HepG2 (cell line): ENCODE results near the gene MAPK12. TPM values are rescaled to one million over a fixed set of nuclear protein-coding genes. Genes with fewer than 3 reads are reported as not detected.

Experiments
- ATAC-seq: fragments of 200-7000 bp; cut with Tn5 transposase; 3 replicates; pipeline ENCODE4 v1.9.1; 2020; ENCODE audit warnings: mild to moderate bottlenecking, moderate library complexity
- BruUV-seq: library from RNA; stranded (reverse); fragments of 400-500 nt; replicated peaks from 2 replicates; lab custom pipeline; 2021; lab: Mats Ljungman, UMichigan
- CTCF ChIA-PET: fragments of 300-600 bp; formaldehyde crosslinking; extraction: SDS; loops from one replicate; lab custom pipeline; 2021; ENCODE audit warnings: low total read pairs, inconsistent platforms, low intra/inter-chr PET ratio; lab: Yijun Ruan, JAX
- POLR2A ChIA-PET: fragments of 350-600 bp; sonication (Branson Sonifier 250); formaldehyde crosslinking; loops from one replicate; lab custom pipeline; 2020; ENCODE audit warnings: antibody characterized with exemption, inconsistent platforms; lab: Yijun Ruan, JAX
- DNase-seq: peaks from one replicate; pipeline ENCODE4 v3.0.0-alpha.2; 2015; ENCODE audit warnings: low spot score
- FAIRE-seq: peaks from 3 replicates; lab custom pipeline; 2011; peaks lifted over from hg19 to GRCh38; lab: Jason Lieb, UNC
- H2AFZ ChIP-seq: one replicate; pipeline ENCODE4 v1.6.1; 2011; ENCODE audit warnings: low read length, inconsistent platforms
- H3K27ac ChIP-seq: fragments of 300-600 bp; 3 replicates; pipeline ENCODE4 v1.8.0; 2011; ENCODE audit warnings: mixed run types, mild to moderate bottlenecking, mixed read lengths, low read length, inconsistent platforms; ENCODE audit not compliant: insufficient read depth; ENCODE audit errors: extremely low read length
- H3K27me3 ChIP-seq, 2 experiments: fragments of 200-600 bp in 1 of 2; 2 replicates in 1 of 2; 3 replicates in 1 of 2; pipeline versions ENCODE4 v1.6.0 to v1.8.0; 2011; ENCODE audit warnings: low read length in 2 of 2, mild to moderate bottlenecking in 2 of 2, moderate library complexity in 2 of 2, inconsistent platforms in 1 of 2; ENCODE audit not compliant: insufficient read depth in 2 of 2, control insufficient read depth in 1 of 2
- H3K36me3 ChIP-seq, 2 experiments: fragments of 200-600 bp in 1 of 2; replicated peaks in 1 of 2; 2 replicates in 1 of 2; 3 replicates in 1 of 2; pipeline versions ENCODE4 v1.5.1 to v1.8.0; 2011; ENCODE audit warnings: low read length in 2 of 2, inconsistent platforms in 1 of 2; ENCODE audit not compliant: insufficient read depth in 2 of 2, control insufficient read depth in 1 of 2
- H3K4me1 ChIP-seq: 2 replicates; pipeline ENCODE4 v1.5.1; 2012; ENCODE audit warnings: low read length, inconsistent platforms; ENCODE audit not compliant: insufficient read depth
- H3K4me2 ChIP-seq: 2 replicates; pipeline ENCODE4 v1.6.0; 2011; ENCODE audit warnings: low read depth, low read length, inconsistent platforms
- H3K4me3 ChIP-seq, 3 experiments: fragments of 200-600 bp in 1 of 3; sonication (generic), shearing (Covaris generic) in 1 of 3; replicated peaks in 1 of 3; 2 replicates each; pipeline ENCODE4 v1.5.1; 2011 to 2016; ENCODE audit warnings: low read length in 3 of 3, inconsistent platforms in 2 of 3, low read depth in 2 of 3, mild to moderate bottlenecking in 2 of 3, control low read depth in 1 of 3, mixed read lengths in 1 of 3; ENCODE audit not compliant: insufficient read depth in 1 of 3
- H3K79me2 ChIP-seq: one replicate; pipeline ENCODE4 v1.6.1; 2011; ENCODE audit warnings: low read length, inconsistent platforms; ENCODE audit not compliant: insufficient read depth
- H3K9ac ChIP-seq: 2 replicates; pipeline ENCODE4 v1.6.0; 2011; ENCODE audit warnings: mild to moderate bottlenecking, low read depth, low read length, inconsistent platforms; ENCODE audit not compliant: insufficient read depth
- H3K9me3 ChIP-seq: 2 replicates; pipeline ENCODE4 v1.5.1; 2012; ENCODE audit warnings: mild to moderate bottlenecking, low read length
- H4K20me1 ChIP-seq: 2 replicates; pipeline ENCODE4 v1.6.0; 2011; ENCODE audit warnings: inconsistent platforms, mild to moderate bottlenecking, low read length, moderate library complexity; ENCODE audit not compliant: insufficient read depth
- AGO2 ChIP-seq: fragments of 200-400 bp; formaldehyde crosslinking; optimal IDR thresholded peaks from 2 replicates; pipeline ENCODE3; 2017; ENCODE audit warnings: mild to moderate bottlenecking, low read depth, low read length, moderate library complexity
- AKAP8 ChIP-seq: sonication (generic); formaldehyde crosslinking; IDR thresholded peaks from 2 replicates; pipeline ENCODE4 v1.5.1; 2020; ENCODE audit warnings: mild to moderate bottlenecking, missing genetic modification reagents
- MLXIP ChIP-seq: sonication (generic); formaldehyde crosslinking; IDR thresholded peaks from 2 replicates; pipeline ENCODE4 v1.9.0; 2021; ENCODE audit warnings: missing genetic modification reagents, borderline replicate concordance
- ZBTB38 ChIP-seq: sonication (generic); formaldehyde crosslinking; IDR thresholded peaks from 2 replicates; pipeline ENCODE4 v1.5.1; 2020; ENCODE audit warnings: mild to moderate bottlenecking, missing genetic modification reagents
- ZNF160 ChIP-seq: sonication (generic); formaldehyde crosslinking; IDR thresholded peaks from 2 replicates; pipeline ENCODE4 v1.8.0; 2022; ENCODE audit warnings: mild to moderate bottlenecking, inconsistent platforms, missing genetic modification reagents
- ZNF577 ChIP-seq: sonication (generic); formaldehyde crosslinking; IDR thresholded peaks from 2 replicates; pipeline ENCODE4 v1.4.0; 2020; ENCODE audit warnings: mild to moderate bottlenecking, low read depth, missing genetic modification reagents, borderline replicate concordance
- ZNF660 ChIP-seq: sonication (generic); formaldehyde crosslinking; IDR thresholded peaks from 2 replicates; pipeline ENCODE4 v1.5.1; 2020; ENCODE audit warnings: mild to moderate bottlenecking, low read depth, missing genetic modification reagents, borderline replicate concordance
- ZNF737 ChIP-seq: sonication (generic); formaldehyde crosslinking; IDR thresholded peaks from 2 replicates; pipeline ENCODE4 v1.5.0; 2020; ENCODE audit warnings: missing genetic modification reagents, mild to moderate bottlenecking, borderline replicate concordance
- WGBS: methylation state at CpG from one replicate; pipeline ENCODE4 v1.1.6; 2017; ENCODE audit warnings: low lambda C conversion rate; 5-methylcytosine and 5-hydroxymethylcytosine counted together
- in situ Hi-C: cut with HindIII; loops from 2 replicates; pipeline ENCODE4 v1.10.0; 2017; ENCODE audit warnings: low pct_unique_long_range_greater_than_20kb; ENCODE audit not compliant: extremely low pct_ligation_motif_present
- intact Hi-C: fragments of 100-400 bp; cut with micrococcal nuclease; formaldehyde crosslinking; loops from one replicate; pipeline ENCODE4 v1.10.0; 2022; ENCODE audit not compliant: unreplicated experiment
- polyA plus RNA-seq, 8 experiments: library from polyadenylated mRNA; depleted of rRNA in 3 of 8; stranded (reverse) in 7 of 8; unstranded in 1 of 8; fragments of >200 nt; fragmentation: Illumina TruSeq in 4 of 8; extraction: Trizol in 4 of 8; gene quantifications; 2 replicates each; pipeline versions ENCODE4 v1.2.1 to v1.2.3, GENCODE V29; 2011 to 2016; ENCODE audit warnings: low read depth in 4 of 8, missing spikeins in 1 of 8, mixed read lengths in 1 of 8; ENCODE audit not compliant: insufficient read depth in 1 of 8
- total RNA-seq, 5 experiments: library from RNA; depleted of rRNA; stranded (reverse); fragments of >200 nt; fragmentation: Illumina TruSeq; extraction: Trizol; gene quantifications; 2 replicates each; pipeline ENCODE4 v1.2.3, GENCODE V29; 2016; ENCODE audit warnings: low read depth in 1 of 5

MAPK12 gene
- total and polyA plus RNA-seq, 2 of the 13 experiments (the other 11 are each of a cell fraction or from before 2014, with no cell fraction given), result 22.2 to 23.3 TPM

- TF ChIP-seq MLXIP (CRISPR knock-in tag) (no peak), AGO2 (peak; percentile 48), ZNF577 (CRISPR knock-in tag) (no peak), ZNF660 (CRISPR knock-in tag) (no peak), ZNF160 (CRISPR knock-in tag) (0 out of 2 replicates have a peak, but pooled peaks have one; percentile 28), AKAP8 (0 out of 2 replicates have a peak, but pooled peaks have one; percentile 7)
Observed at GRCh38 chr22:50292643-50293440, 31.4 kb upstream of the MAPK12 start (continued).

- no peaks in the 10 kb centered on the region for H3K9me3 ChIP-seq
- TF ChIP-seq ZBTB38 (CRISPR knock-in tag), result peak; percentile 53; the same call in 1 of the 2 replicates
- TF ChIP-seq ZNF737, result no peak
- TF ChIP-seq, all 625 proteins: peak for 1
- Histone ChIP-seq H4K20me1 (peaks cover 4% of the 10 kb centered on the region; the same call in 1 of the 2 replicates), H2AFZ (no peak overlapping the region), H3K4me1 (peaks cover 29% of the 10 kb centered on the region), H3K27me3 (no peaks in the 10 kb centered on the region), H3K9ac (no peak overlapping the region), H3K4me2 (no peak overlapping the region), H3K79me2 (peaks cover 39% of the 10 kb centered on the region), H3K27ac (no peak overlapping the region), H3K4me3 (no peak overlapping the region), H3K36me3 (peaks cover 20 to 33% of the 10 kb centered on the region in 2 experiments; a peak in 4 of 5 replicates)
- BruUV-seq, result TSS peak; percentile 41
- ATAC-seq (no peak), FAIRE-seq (no peak), DNase-seq (no peak)
- WGBS, result 97% methylated on average over 20 of the region's 37 CpGs
- intact Hi-C loops (loop anchor here (5.0 to 10.0 kb wide), 2 partner anchors 37 to 865 kb away; partner anchors contain the start of gene DENND6B), in situ Hi-C loops (no loop called here)
- ChIA-PET CTCF (no interaction called here), POLR2A (no interaction called here)
Observed at GRCh38 chr22:50289942-50290630, 28.6 kb upstream of the MAPK12 start.
